Neural cell (in vitro differentiated cells): Measurements from ENCODE around the gene CD300LB.

Experiments
- EP300 ChIP-seq: fragments of 450-650 bp; conservative IDR thresholded peaks from 2 replicates; pipeline ENCODE4 v1.6.1; 2014; ENCODE audit warnings: antibody characterized with exemption, mild to moderate bottlenecking, moderate library complexity; ENCODE audit not compliant: poor library complexity, severe bottlenecking
- TAF1 ChIP-seq: IDR thresholded peaks from 2 replicates; pipeline ENCODE4 v1.6.1; 2012; ENCODE audit warnings: low read depth
- TF ChIP-seq, protein P1 (sequence below): fragments of 450-650 bp; IDR thresholded peaks from 2 replicates; pipeline ENCODE4 v1.5.1; 2014; ENCODE audit warnings: antibody characterized with exemption, mild to moderate bottlenecking, moderate library complexity; ENCODE audit not compliant: poor library complexity, severe bottlenecking

DNA sequence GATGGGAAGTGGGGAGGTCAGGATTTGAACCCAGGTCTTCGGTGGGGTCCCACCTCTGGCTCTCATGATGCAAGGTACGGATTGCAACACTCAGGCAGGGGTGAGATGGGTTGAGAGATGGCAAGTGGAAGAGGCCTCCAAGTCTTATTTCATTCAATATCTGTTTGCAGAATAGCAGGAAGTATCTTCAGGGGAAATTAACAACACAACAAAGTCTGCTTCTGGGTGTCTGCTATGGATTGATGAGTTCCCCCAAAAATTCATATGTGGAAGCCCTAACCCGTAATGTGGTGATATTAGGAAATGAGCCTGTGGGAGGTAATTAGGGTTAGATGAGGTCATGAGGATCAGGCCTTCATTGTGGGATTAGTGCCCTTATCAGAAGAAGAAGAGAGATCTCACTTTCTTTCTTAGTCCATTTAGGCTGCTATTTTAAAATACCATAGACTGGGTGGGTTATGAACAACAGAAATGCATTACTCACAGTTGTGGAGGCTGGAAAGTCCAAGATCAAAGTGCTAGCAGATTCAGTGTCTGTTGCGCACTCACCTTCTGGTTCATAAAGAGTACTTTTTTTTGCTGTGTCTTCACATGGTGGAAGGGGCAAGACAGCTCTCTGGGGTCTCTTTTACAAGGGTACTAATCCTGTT lies 40.5 kb upstream of the CD300LB start:
- TF ChIP-seq, protein P1, sequence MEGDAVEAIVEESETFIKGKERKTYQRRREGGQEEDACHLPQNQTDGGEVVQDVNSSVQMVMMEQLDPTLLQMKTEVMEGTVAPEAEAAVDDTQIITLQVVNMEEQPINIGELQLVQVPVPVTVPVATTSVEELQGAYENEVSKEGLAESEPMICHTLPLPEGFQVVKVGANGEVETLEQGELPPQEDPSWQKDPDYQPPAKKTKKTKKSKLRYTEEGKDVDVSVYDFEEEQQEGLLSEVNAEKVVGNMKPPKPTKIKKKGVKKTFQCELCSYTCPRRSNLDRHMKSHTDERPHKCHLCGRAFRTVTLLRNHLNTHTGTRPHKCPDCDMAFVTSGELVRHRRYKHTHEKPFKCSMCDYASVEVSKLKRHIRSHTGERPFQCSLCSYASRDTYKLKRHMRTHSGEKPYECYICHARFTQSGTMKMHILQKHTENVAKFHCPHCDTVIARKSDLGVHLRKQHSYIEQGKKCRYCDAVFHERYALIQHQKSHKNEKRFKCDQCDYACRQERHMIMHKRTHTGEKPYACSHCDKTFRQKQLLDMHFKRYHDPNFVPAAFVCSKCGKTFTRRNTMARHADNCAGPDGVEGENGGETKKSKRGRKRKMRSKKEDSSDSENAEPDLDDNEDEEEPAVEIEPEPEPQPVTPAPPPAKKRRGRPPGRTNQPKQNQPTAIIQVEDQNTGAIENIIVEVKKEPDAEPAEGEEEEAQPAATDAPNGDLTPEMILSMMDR = no peak
- TF ChIP-seq TAF1 = no peak
- TF ChIP-seq EP300 = no peak
